Suppressor macrophage treated with lipopolysaccharide for 1 hour (primary cell): ENCODE measurements around the gene CPNE5.

Experiments used
- DNase-seq, 3 donors: peaks; one replicate each; pipeline ENCODE4 v3.0.0-alpha.2; 2020 to 2022

CPNE5 gene

GRCh38 chr6:36758516-36759147 is 80.6 kb downstream of the CPNE5 start:
- DNase-seq, result no peak

GRCh38 chr6:36757943-36758508 is 81.2 kb downstream of the CPNE5 start:
- DNase-seq, result no peak

DNA sequence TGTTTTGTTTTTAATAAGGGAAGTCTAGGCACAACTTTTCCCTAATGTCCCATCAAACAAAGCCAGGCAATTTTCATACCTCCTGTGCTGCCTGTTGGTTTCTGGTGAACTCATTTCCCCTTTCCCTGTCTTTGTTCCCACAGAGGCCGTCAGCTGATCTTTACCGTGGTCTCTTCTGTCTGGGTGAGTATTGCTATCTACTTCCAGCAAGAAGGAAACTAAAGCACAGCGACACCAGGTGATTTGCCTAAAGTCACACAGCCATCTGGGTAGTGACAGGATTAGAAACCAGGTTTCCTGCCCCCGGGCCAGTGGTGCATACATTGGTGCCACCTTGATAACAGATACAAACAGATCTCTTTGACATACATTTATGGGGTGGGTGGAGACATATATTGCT is 82.0 kb downstream of the CPNE5 start:
- DNase-seq, result peak; percentile 66 to 70 (median 68)

DNA sequence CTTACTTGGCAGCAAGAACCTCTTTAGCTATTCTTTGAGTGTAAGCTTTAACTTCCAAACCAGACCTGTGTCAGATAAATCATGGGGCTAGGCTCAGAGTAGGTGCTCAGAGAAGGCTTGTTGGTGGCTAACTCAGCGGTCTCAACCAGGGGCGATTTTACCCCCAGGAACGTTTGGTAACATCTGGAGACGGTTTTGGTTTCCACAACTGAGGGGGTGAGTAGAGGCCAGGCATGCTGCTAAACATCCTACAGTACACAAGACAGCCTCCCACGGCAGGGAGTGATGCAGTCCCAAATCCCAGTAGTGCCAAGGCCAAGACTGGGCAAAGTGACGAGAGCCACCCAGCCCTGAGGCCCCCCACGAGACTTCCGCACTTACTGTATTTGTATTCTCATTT is 82.5 kb downstream of the CPNE5 start:
- DNase-seq, result peak in 2 of 3 donors; percentile 34 to 44

- peak; percentile 91 to 97 (median 93) for DNase-seq
These were observed 83.6 kb downstream of the CPNE5 start for GRCh38 chr6:36755435-36756348.

- no peak for DNase-seq
These were observed 84.4 kb downstream of the CPNE5 start for GRCh38 chr6:36754582-36755434.

GRCh38 chr6:36753671-36754405 is 85.4 kb downstream of the CPNE5 start:
- peak in 1 of 3 donors; percentile 21 for DNase-seq

DNA sequence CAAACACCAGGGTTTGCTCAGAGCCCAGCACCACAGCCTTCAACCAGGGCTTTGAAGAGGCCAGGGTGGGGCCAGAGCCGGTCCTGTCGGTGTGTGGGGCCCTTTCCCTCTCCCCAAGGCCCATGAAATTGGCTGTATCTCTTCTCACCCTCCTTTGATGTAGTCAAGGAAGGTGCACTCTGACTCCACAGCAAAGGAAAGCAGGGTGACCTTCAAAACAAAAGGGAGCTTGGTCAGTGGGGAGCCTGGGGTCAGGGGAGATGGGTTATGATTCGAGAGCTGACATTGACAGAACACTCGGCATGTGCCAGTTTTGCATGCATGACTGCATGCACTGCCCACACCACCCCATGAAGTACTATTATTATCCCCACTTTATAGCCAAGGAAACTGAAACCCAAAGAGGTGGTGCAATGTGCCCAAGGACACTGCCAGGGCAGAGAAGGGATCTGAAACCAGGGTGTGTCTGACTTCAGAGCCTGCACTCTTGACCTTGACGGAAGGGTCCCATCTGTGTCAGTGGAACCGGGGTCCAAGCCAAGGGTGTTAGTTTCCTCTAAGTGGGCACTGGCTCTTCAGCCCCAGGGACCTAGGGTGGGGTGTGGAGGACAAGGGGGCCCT is 86.2 kb downstream of the CPNE5 start:
- DNase-seq, result peak; percentile 86 to 93 (median 89)

GRCh38 chr6:36752187-36752885 is 86.9 kb downstream of the CPNE5 start:
- DNase-seq, result peak in 1 of 3 donors; percentile 37

- no peak for DNase-seq
These were observed 87.4 kb downstream of the CPNE5 start for GRCh38 chr6:36751833-36752186.

DNA sequence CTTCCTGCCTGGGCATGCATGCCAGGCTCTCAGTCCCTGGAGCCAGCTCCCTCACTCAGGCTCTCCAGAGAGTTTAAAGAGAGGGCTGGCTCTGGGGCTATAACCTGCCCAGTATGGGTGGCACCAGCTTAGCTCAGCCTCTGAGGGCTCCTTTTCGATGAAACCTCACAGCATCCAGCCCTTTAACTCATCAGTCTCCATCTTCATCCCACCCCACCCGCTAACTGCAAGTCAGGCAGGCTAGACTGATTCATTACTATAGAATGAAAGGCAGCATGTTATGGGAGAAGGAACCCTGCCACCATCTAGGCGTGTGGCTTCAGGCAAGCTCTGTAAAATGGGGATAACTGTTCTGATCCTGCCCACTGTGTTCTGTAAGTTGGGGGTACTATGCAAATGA is 88.2 kb downstream of the CPNE5 start:
- no peak for DNase-seq

GRCh38 chr6:36749829-36750489 is 89.3 kb downstream of the CPNE5 start:
- DNase-seq, result no peak

DNA sequence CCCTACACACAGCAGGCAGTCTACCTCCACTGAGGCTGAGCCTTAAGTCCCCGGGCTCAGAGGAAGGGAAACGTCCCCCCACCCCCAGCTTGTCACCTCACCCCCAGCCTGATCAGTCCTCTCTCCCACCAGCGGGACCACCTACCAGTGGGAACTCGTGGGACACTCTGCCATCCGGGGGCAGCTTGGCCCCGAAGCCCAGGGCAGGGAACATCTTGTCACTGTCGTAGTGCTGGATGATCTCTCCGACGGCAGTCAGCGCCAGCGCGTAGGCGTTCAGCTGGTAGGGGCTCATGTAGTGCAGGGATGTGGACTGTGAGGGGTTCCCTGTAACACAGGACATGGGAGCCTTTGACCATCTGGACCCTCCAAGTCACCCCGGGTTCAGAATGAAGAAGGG is 93.0 kb downstream of the CPNE5 start:
- no peak for DNase-seq

DNA sequence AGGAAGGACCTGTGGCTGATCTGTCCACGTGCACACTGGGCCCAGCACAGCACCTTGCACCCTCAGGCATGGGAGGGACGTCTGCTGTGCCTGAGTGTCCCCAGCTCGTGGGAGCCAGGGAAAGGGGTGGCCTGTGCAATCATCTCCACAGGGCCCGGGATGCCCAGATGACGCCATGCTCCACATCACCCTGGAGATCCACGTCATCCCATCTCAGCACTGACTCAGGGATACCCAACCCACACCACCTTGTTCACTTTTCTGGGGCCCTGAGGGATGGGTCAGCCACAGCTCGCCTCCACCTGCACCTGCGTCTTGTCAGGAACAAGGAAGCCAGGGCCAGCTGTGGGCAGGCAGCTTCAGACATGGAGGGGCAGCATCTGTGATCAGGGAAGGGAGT is 93.4 kb downstream of the CPNE5 start:
- peak in 1 of 3 donors; percentile 47 for DNase-seq

GRCh38 chr6:36745283-36745682 is 94.0 kb downstream of the CPNE5 start:
- no peak for DNase-seq

GRCh38 chr6:36744304-36744673 is 95.0 kb downstream of the CPNE5 start:
- DNase-seq, result no peak

GRCh38 chr6:36743538-36744303 is 95.5 kb downstream of the CPNE5 start:
- no peak for DNase-seq

- no peak for DNase-seq
These were observed 96.2 kb downstream of the CPNE5 start for GRCh38 chr6:36743032-36743431.

GRCh38 chr6:36742146-36742545 is 97.1 kb downstream of the CPNE5 start:
- DNase-seq, result no peak

DNA sequence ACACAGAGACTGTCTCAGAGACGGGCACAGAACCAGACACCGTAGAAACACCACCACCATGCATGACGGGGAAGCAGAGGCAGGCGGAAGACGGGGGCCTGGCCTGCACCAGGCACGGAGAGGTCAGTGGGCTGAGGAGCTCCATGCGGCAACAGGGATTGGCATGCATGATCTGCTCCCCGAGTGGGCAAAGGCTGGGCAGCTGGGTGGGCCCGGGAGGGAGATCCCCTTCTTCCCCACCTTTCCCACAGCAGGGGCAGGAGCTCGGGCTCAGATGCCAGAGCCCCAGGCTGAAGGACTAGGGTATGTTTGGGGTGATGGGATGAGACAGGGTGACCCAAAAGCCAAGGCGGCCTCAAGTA is 98.4 kb downstream of the CPNE5 start:
- DNase-seq, result no peak
